HG02938 (cell line): ENCODE results near the gene RSPH10B.
"Not testable (repeated sequence)": the region's sequence is repeated elsewhere in the genome, so short reads cannot be mapped to it uniquely, and the experiment has no call there.

Source experiments
- ATAC-seq: cut with Tn5 transposase; IDR thresholded peaks from one replicate; pipeline ENCODE4 v1.9.1; 2021; ENCODE audit warnings: mild to moderate bottlenecking, moderate library complexity; ENCODE audit not compliant: unreplicated experiment

RSPH10B gene

DNA sequence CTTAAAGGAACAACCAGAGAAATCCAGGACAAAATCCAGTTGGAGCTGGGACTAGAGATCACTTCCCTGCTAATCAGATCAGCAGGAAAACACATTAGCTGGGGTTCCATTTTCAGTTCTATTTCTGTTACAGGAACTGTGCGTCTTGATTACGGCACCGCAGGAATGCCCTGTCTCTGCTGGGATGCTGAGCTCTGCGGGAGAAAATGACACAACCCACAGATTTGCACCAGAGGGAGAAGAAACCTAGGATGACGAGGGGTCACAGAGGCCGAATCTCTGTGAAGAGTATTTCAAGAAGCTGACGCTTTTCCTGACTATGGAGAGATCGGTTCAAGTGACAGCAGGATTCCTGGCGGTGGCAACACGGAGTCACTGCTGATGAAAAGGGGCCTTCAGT lies 40.2 kb downstream of the RSPH10B start:
- not testable (repeated sequence) for ATAC-seq

DNA sequence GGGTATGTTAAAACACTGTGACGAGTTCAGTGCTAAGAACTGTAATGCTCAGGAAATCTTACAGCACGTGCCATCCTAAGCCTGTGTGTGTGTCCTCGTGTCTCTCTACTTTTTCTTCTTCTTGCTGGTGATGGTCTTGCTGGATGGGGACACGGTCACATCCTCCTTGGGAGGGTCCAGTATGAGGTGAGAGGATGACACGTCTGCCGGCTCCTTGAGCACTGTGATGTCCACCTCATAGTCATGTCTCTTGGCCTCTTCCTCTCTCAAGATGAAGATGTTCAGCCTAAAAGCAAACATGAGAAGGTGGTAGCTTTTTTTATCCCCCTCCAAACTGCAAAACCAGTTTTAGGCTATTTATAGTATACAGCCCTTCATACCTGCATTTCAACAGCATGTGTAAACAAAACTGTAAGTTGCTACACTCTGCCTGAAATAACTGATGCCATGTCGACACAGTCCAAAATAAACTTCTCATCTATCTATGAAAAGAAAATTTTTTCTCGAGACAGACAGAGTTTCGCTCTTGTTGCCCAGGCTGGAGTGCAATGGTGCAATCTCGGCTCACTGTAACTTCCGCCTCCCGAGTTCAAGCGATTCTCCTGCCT lies 44.1 kb downstream of the RSPH10B start:
- not testable (repeated sequence) for ATAC-seq

DNA sequence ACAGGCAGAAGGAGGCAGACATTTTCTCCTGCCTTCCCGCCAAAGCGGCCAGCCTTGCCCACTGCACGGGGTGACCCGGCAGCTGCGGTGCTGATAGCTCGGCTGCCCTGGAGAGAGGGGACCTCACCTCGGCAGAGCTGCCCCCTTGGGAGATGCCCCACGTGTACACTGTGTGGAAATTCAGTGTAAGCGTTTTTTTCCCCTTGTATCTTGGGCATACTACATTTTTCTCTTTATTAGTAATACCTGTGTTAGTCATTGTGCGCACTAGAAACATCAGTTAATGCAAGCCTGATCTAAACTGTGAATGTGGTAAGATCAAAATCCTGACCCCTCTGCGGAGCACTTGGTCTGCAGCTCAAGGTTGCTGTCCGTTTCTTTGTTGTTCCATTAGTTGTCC lies 45.9 kb downstream of the RSPH10B start:
- not testable (repeated sequence) for ATAC-seq

- not testable (repeated sequence) for ATAC-seq
These were observed 46.3 kb downstream of the RSPH10B start for GRCh38 chr7:5924180-5924579.

DNA sequence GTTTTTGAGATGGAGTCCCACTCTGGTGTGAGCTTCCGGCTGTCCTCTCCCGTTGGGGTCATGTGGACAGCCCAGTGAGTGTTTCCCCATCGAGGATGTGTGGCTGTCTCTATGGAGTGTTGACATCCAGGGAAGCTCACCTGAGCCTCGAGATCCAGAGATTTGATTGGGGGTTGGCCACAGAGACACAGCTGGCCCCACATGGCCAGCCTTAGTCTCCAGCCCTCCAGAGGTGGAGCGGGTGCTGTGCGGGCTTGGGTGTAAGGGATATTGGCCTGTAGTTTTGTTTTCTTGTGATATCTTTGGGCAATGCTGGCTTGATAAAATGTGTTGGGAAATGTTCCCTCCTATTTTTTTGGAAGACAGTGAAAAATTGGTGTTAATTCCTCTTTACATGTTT lies 54.0 kb downstream of the RSPH10B start:
- not testable (repeated sequence) for ATAC-seq

GRCh38 chr7:5908835-5909234 lies 61.7 kb downstream of the RSPH10B start:
- not testable (repeated sequence) for ATAC-seq

GRCh38 chr7:5904726-5905125 lies 65.8 kb downstream of the RSPH10B start:
- ATAC-seq: not testable (repeated sequence)

- ATAC-seq: not testable (repeated sequence)
These were observed 67.5 kb downstream of the RSPH10B start for GRCh38 chr7:5903002-5903401.

GRCh38 chr7:5898480-5899224 lies 71.8 kb downstream of the RSPH10B start, which contains the start of gene CCZ1:
CCZ1 (plus strand) TSS chr7:5898733; CDS start chr7:5898800, 67 bp downstream.
- peak; percentile 81 for ATAC-seq

DNA sequence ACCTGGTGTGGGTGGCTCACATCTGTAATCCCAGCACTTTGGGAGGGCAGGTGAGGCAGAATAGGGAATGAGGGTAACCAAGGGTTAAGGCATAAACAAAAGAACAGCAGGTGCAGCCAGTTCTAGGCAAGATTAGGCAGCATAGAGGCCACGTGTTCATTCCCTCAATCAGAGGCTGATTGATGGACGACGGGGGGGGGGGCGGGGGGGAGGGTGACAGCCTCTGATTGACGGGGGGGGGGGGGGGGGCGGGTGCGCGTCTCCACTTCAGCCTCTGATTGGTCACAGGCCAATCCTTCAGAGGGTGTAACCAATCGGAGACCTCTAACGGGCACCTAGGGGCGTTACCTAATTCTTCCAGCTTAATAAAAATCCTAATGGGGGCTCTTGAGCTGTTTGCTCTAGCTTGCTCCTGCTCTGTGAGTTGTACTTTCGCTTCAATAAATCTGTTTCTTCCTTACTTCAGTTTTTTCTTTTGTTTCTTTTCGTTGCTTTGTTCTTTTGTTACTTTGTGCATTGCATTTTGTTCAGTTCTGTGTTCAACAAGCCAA lies 73.0 kb downstream of the RSPH10B start:
- ATAC-seq: not testable (repeated sequence)

DNA sequence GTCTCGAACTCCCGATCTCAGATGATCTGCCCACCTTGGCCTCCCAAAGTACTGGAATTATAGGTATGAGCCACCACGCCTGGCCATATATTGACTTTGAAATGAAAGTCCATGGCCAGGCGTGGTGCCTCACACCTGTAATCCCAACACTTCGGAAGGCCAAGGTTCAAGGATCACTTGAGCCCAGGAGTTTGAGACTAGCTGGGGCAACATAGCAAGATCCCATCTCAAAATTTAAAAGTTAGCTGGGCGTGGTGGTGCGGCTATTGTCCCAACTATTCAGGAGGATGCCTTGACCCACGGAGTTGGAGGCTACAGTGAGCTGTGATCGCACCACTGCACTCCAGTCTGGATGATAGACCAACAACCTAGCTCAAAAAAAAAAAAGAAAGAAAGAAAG lies 78.0 kb downstream of the RSPH10B start:
- ATAC-seq: no peak

GRCh38 chr7:5890244-5890643 lies 80.2 kb downstream of the RSPH10B start:
- not testable (repeated sequence) for ATAC-seq

- ATAC-seq: not testable (repeated sequence)
These were observed 82.5 kb downstream of the RSPH10B start for GRCh38 chr7:5888021-5888420.

GRCh38 chr7:5884431-5884830 lies 86.1 kb downstream of the RSPH10B start:
- not testable (repeated sequence) for ATAC-seq

GRCh38 chr7:5880106-5880505 lies 90.4 kb downstream of the RSPH10B start:
- ATAC-seq: not testable (repeated sequence)

GRCh38 chr7:5879591-5879990 lies 90.9 kb downstream of the RSPH10B start:
- not testable (repeated sequence) for ATAC-seq
